Measurements from ENCODE around the gene FBXO38.

FBXO38 gene

DNA sequence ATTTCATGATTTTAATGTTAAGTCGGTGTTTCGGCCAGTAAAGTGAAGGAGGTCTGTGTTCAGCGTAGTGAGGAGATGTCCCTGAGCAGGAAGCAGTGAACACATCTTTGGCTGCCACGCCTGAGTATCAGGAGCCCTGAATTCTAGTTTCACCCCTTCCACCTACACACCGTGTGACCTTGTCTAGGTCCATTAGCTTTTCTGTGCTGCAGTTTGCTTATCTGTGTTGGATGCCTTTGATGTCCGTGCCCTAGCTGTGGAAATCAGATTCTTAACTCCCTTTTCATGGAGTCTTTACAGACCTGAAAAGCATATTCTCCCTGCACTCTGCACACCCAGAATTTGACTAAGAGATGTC, 601 bp downstream of the FBXO38 start:
- DNase-seq, result no peak

DNA sequence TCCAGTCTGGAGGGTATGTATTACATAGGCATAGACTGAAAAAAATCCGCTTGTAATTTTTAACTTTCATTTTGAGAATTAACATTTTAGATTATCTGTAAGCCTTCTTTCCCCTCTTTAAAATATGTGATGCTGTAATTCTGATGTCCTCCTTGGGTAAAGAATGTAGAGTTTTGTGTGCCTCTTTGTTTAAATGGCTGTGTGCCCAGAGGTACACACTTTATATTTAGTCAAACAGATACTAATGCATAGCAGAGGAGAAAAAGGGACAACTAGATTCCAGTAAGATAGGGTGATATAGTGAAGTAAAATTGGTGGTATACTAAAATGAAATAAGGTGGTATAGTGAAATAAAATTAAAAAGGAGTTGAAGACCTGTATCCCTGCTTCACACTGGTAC, 1.3 kb downstream of the FBXO38 start:
- DNase-seq, result no peak

DNA sequence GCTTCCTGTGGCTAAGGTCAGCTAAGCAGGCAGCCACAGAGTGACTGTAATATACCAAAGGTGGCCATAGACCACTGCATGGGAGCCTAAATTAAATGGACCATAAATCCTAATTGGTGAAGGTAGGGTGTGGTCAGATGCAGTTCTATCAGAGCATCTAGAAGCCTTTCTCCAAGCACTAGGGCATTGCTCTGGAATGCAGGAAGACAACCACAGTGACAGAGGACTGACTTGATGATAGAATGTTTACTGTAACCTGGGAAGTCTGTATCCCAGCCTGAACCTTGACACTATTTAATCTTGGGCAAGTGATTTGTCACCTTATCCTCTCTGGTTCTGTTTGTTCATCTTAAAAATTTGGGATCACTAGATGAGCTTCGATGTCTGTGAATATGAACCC, 2.3 kb downstream of the FBXO38 start:
- no peak for DNase-seq

DNA sequence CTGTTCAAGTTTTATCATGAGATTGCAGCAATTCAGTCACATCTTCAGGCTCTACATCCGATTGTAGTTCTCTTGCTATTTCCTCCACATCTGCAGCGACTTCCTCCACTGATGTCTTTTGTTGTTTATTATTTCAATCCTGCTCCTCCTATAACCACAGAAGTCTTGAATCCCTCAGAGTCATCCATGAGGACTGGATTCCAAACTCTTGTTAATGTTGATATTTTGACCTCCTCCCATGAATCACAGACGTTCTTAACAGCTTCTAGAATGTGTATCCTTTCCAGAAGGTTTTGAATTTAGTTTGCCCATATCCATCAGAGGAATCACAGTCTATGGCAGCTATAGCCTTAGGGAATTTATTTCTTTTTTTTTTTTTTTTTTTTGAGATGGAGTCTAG, 3.6 kb downstream of the FBXO38 start:
- no peak for DNase-seq

DNA sequence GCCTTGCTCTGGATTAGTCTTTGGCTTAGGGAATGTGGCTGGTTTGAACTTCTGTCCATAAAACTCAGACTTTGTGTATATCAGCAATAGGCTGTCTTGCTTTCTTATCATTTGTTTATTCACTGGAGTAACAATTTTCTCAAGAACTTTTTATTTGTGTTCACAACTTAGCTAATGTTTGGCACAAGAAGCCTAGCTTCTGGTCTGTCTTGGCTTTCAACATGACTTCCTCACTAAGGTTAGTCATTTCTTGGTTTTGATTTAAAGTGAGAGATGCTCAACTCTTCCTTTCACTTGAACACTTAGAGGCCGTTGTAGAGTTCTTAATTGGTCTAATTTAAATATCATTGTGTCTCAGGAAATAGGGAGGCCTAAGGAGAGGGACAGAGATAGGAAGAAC, 4.9 kb downstream of the FBXO38 start:
- DNase-seq, result no peak

DNA sequence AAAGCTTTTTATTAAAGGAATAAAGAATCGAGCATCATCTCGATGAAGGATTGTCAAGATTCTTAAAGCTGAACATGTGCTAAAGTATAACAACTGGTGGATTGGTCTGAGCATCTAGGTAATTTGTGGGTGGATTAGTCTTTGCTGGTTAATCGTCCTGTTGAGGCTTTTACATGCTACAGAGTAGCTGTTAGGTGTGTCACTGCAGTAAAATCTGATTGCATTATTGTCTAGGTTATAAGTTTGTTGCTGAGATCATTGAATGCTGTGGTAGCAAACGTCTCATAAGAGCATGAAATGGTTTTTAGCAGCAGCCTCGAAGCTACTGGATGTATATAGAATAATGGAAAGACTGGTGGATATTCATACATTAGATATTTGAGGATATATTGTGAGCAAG, 7.2 kb downstream of the FBXO38 start:
- no peak for DNase-seq

DNA sequence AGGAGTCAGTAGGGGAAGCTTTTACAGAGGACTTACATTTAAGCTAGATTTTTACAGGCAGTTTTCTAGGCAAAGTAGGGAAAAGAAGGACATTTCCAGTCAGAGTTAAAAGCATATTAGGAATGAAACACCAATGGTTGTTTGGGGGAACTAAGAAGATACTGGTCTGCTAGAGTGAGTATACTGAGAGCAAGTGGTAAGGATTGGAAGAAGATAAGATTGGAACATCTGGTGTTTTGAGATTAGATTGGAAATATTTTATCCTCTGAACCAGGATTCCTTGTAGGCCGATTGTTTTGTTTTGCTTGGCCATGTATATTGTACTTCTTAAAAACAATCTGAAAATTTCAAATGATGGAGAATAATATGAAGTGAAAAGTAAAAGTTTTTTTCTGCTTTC, 7.7 kb downstream of the FBXO38 start:
- no peak for DNase-seq

DNA sequence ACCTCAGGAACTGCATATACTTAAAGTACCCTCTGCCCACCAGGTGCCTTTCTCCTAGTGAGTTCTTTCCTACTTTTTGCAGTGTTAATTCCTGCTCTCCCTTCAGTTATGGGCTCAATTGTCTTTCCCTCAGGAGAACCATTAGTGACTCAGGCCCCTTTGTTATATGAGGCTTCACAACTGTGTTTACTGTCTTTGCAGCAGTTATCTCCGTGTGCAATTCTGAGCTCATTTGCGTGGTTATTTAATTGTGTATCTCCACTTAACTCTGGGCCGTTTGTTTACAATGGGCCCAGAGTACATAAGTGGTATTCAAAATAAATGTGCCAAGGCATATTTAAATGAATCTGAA, 9.6 kb downstream of the FBXO38 start:
- DNase-seq, result no peak

DNA sequence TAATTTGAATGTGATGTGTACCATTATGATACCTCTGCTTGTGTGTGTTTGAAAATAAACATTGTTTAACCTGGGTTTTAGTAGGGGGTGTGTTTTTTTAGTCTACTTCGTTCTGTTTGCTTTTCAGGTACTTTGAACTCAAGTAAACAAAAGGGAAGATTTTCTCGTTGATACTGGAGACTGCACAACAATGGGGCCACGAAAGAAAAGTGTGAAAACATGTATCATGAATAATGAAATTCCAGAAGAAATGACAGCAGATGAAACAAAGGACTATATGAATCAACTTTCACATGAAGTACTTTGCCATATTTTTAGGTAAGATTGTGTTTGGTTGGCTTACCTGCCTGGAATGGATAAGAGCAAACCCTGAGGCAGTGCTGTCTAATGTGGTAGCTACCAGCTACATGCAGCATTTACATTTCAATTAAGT, 10.8 kb downstream of the FBXO38 start:
- no peak for DNase-seq

DNA sequence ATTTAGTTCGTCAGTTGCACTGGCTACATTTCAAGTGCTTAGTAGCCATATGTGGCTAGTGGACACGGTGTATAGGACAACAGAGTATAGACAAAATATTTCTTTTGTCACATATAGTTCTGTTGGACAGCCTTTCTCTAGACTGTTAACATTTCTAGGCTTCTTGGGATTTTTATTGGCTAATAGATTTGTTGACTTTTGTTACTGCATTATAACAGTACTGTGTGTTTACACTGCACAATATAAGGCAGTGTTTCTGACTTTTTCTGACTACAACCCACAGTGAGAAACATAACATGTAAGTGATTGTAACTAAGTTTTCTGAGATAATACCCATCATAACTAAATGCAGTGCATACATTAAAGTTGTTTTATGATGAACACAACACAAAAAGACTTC, 11.3 kb downstream of the FBXO38 start:
- DNase-seq, result no peak

DNA sequence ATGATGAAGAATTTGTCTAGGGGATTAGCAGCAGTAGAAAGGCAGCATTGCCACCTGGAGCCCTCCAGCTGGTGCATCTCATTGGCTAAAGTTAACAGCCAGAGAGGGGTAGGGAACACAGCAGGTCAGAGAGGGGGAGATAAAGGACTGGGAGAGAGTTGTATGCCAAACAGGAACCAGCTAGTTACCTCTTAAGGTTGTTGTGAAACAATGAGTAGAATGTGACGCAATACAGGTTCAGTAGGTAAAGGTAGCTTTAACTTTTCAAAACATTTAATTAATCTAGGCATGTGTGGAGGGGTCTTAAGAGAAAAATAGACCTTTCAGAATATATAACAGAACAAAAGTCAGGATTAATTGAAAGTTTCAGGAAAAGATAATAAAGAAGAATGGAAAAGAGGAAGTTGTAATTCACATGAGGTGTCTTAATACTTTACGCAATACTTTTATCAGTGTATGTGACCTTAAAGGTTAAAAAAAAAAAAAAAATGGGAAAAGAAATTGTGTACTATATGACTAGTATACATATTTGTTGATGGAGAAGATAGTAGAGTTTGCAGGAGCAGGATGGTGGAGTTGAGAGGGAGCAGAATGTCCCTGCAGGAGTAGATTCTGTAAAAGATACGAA, 14.3 kb downstream of the FBXO38 start:
- no peak for DNase-seq

DNA sequence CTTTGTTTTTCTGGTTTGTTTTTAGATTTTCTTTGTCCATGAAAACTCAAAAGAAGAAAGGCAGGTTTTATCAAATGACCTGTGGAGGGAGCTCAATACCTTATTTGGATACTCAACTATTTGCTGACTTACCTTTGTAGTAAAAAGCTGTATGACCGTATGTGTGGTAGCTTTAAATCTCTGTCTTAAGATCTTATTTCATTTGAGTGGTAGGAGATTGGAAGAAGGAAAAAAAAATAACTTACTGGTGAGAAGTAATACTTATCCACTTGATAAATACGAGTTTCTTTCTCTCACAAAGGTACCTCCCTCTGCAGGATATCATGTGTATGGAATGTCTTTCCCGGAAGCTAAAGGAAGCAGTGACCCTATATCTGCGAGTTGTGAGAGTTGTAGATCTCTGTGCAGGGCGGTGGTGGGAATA, 15.0 kb downstream of the FBXO38 start:
- no peak for DNase-seq

DNA sequence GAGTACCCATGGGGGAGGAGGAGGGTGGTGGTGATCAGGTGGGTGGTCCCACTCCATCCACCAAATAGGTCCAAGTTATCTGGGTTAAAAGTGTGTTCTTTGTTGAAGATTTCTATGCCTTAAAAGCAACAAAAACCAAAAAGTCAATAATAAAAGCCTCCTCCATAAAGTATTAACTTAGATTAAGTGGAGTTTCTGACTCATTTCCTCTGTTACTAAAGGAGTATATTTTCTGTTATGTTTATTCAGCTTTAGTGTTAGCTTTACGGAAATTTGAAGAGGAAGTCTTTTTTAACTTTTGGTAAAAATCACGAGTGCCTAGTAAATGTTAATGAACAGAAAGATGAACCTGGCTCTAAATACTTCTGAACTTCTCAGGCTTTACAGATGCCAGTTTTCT, 17.8 kb downstream of the FBXO38 start:
- no peak for DNase-seq

DNA sequence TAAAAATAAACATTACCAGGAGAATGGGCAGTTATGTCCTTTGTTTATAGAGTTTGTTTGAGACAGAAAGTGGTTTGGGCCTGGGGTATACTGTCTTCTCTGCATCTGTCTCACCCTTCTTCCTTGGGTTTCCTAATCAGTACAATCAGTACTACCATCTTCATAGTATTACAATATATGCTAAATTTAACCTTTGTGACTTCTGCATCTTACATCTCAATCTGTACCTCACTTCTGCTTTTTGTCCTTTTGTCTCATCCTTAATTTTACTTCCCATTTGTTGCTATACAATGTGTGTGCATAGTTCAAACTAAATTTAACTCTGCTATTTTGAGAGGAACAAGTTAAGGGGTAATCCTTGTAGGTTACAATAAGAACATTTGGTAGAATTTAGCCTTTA, 19.6 kb downstream of the FBXO38 start:
- DNase-seq, result no peak

DNA sequence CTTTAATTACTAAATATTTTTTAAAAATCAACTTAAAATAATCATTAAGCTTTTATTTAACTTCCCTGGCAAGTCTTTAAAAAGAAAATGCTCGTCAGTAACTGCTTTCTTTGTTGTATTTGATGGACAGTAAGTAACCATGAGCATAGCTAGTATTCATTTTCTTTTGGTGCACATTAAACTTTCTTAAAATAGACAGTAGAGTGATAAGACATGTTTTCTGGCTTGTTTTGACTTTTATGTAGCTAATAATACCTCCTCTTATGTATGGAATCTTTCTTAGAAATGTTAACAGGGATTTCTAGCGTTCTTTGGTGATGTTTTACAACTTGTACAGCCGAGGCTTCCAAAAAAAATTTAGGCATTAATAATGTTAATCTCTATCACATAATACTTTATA, 22.6 kb downstream of the FBXO38 start:
- no peak for DNase-seq

DNA sequence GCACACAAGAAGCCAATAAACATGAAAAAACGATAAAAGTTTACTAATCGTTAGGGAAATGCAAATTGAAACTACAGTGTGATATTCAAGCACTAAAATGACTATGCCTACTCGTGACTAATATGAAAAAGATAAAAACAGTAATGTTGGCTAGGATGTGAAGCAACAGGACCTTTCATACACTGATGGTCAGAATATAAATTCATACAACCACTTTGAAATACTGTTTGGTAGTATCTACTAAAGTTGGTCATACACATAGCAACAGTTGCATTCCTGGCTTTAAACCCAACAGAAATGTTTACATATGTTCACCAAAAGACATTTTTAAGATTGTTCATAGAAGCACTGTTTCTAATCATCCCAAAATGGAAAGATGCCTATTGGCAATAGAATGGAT, 24.3 kb downstream of the FBXO38 start:
- DNase-seq, result no peak

DNA sequence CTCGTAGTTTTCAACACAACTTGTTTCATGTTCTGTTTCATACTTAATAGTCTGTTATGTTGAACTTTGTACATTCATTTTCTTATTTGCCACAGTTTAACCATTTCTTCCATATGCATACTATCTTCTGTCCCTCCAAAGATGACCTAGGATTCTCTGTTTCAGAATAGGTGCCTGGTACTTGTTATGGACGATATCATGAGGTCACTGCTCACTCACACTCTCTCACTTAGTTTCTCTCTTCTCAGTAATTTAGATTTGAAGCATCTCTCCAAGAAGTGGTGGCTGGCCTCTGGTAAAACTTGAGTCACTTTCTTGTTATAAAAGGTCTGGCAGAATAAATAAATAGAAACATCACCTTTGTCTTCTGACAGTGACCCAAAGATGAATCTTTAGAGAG, 28.4 kb downstream of the FBXO38 start:
- DNase-seq, result no peak

DNA sequence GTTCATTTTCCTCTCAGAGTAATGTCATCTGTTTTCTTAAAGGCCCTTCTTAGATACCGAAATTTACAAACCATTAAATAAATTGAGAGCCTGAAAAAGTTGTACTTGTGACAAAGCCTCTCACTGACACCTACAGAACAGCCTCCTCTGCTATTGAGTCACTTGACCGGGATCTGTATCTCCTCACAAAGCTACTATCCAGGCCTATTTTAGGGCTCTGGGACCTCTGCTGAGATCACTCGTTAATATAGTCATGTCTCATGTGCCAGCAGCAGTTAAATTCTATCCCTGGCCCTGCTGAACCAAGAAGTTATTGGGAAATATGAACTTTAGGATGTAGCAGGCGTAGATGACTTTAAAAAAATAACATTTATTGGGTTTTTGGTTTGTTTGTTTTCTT, 31.1 kb downstream of the FBXO38 start:
- no peak for DNase-seq

DNA sequence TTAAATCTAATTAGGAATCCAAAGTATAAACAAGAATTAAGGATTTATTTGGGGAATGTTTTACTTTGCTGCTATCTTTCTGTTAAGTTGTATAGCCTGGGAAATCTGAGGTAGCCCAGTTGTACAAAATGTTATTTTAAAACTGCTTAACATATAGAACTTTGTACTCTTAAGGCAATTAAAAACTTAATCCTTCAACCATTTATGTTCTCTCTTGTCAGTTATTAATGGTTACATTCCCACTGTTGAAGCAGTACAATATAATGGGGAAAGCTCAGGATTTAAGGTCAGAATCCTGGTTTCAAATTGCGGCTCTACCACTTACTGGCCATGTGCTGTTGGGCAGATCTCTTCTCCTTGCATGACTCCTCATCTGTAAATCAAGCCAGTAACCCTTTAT, 32.7 kb downstream of the FBXO38 start:
- DNase-seq, result no peak

DNA sequence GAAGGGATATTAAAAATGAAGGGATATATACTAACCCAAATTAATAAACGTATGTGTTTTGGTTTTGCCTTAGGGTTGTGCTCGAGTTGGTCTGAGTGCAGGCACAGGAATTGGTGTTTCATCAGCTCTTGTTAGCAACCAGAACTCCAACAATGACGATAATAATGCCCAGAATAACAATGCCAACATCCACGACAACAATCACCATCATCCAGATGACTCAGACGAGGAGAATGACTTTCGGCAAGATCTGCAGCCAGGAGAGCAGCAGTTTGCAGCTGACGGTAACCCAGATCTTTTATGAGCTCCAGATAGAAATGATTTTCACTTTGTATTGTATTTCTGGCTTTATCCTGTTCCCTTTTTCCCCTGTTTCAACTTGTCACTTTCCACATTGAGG, 33.2 kb downstream of the FBXO38 start:
- no peak for DNase-seq

DNA sequence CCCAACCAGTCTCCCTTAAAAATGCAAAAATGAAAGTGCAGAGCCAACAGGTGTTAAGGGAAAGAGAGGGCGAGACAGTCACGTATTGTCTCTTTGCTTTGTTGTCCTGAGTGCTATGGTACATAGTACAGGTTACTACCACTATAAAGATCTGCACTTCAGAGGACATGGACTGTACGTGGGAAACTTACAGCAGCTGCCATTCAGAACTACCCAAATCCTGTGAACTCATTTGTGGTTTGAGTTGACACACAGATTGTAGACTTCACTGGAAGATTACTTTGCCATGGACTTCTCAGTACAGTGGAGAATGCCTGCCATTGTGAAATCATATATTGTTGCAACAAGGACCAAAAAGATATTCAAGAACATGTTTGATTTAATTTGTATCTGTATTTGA, 34.8 kb downstream of the FBXO38 start:
- DNase-seq, result no peak

DNA sequence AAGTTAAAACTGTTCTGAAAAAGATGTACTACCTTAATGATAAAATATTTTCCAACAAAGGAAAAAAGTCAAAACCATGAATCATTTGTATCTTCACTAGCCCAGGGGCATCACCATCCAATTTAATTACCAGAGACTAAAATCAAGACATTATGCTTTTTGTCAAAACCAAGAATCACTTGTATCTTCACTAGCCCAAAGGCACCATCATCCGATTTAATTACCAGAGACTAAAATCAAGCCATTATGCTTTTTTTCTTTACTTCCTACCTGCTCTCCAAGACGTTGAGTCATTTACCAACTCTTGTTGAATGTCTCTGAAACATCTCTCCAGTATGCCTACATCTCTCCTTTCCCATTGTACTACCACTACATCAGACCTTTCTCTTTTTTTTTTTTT, 37.9 kb downstream of the FBXO38 start:
- no peak for DNase-seq

DNA sequence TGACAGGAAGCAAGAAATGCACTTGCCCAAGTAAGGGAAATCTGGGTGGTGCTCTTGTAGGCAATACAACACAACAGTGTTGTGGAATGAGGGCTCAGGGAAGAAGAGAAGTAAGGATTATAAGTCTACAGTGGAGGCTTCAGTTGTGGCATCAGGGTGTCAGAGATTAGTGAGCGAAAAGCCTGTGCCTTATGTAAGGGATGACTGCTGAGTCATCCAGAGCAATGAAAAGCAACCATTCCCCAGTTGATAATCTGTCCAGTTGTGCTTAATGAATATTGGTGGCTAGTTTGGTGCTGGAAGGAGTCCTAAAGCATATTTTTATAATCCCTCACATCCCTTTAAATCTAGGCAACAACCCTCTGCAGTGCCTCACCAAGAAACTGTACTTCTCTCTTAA, 42.0 kb downstream of the FBXO38 start:
- no peak for DNase-seq

DNA sequence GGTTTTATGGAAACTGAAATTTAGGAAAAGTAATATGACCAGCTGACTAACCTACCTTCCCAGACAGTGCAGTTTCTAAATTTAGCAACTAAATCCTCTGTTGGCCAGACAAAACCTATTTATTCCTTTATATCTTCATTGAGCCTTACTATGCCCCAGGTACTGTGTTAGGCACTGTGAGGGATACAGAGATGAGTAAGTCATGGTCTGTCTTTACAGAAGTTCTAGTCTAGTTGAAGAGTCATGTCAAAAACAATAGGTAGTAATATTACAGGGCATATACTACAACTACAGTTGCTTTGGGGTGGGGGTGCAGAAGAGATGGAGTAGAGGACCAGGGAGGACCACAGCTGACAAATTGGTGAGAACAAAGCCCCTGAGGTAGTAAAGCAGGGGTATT, 42.8 kb downstream of the FBXO38 start:
- no peak for DNase-seq

DNA sequence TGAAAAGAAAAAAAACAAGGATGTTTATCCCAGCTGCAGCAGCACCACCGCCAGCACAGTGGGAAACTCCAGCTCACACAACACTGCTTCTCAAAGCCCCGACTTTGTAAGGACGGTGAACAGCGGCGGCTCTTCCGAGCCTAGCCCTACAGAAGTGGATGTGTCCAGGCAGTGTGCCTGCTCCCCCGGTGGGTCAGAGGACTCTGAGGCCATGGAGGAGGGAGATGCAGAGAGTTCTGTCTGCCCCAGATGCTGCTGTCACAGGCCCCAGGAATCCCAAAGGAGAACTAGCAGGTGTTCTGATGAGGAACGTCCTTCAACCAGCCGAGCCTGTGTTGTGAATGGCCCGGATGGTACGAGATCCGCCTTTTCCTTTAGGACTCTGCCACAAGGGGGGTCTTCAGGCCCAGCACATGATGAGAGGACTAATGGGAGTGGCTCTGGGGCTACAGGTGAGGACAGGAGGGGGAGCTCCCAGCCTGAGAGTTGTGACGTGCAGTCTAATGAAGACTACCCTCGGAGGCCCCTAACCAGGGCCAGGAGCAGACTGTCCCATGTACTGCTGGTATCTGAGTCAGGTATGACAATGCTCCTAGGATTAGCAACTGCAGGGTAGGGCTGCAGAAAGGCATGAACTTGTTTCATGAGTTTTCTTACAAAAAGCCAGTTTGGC, 43.7 kb downstream of the FBXO38 start:
- no peak for DNase-seq

DNA sequence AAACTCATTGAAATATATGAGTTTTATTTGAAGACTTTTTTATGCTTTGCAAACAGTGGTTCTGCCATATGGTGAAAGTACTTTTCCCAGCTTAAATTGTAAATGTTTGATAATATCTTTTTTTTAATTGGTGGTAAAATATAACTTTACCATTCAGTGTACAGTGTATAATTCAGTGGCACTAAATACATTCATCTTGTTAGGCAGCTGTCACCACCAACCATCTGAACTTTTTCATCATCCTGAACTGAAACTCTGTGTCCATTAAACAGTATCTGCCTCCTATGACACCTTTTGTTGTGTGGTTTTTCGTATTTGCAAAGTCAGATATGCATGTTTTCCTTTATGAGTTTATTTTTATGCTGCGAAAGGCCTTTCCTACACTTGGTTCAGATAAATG, 45.1 kb downstream of the FBXO38 start:
- DNase-seq, result no peak
